ENCODE results near the gene BANP.

- no peak for TF ChIP-seq EZH2 (IDR thresholded peaks at IDR 0.05; ENCODE audit: insufficient read depth, poor library complexity, severe bottlenecking)
- TF ChIP-seq EZH2phosphoT487 (IDR thresholded peaks at IDR 0.05; ENCODE audit: insufficient read depth, low read depth): no peak
Observed at GRCh38 chr16:88013091-88013609, 61.9 kb downstream of the BANP start.

Data from GM23248 (cell line).